HG03060 (cell line): ENCODE data around the gene NPAS1.
"Not testable (repeated sequence)": the region's sequence is repeated elsewhere in the genome, so short reads cannot be mapped to it uniquely, and the experiment has no call there.

Source experiments
- ATAC-seq: cut with Tn5 transposase; IDR thresholded peaks from one replicate; pipeline ENCODE4 v1.9.1; 2021; ENCODE audit warnings: low read depth, moderate number of reproducible peaks; ENCODE audit not compliant: unreplicated experiment

NPAS1 gene

DNA sequence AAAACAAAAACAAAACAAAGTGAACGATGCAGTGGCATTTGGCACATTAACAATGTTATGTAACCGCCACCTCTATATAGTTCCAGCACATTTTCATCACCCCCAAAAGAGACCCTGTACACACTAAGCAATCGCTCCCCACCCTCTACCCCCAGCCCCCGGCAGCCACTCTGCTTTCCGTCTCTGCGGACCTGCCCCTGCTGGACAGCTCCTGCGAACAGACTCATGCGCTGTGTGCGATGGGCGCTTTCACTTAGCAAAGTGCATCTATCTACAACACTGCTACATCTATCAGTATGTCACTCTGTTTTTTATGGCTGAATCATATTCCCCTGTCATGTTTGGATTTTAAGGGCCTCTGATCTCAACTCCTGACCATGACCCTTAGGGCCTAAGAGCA is 53.9 kb downstream of the NPAS1 start:
- ATAC-seq, result no peak

DNA sequence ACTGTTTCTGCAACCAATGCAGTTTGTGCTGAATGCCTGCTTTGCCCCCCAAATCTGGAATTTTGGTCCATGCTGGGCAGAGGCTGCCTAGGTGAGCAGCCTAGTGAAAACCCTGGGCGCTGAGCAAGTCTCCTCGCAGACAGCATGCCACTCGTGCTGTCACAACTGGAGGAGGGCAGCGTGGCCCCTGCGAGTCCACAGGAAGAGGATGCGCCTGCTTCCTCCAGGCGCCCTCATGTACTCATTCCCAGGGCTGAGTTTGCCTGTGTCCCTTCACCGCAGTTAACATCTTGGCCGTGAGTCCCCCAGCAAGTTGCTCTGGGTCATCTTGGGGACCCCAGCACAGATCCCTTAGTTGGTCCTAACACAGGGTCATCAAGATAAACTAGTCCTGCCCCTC is 55.0 kb downstream of the NPAS1 start:
- ATAC-seq, result no peak

DNA sequence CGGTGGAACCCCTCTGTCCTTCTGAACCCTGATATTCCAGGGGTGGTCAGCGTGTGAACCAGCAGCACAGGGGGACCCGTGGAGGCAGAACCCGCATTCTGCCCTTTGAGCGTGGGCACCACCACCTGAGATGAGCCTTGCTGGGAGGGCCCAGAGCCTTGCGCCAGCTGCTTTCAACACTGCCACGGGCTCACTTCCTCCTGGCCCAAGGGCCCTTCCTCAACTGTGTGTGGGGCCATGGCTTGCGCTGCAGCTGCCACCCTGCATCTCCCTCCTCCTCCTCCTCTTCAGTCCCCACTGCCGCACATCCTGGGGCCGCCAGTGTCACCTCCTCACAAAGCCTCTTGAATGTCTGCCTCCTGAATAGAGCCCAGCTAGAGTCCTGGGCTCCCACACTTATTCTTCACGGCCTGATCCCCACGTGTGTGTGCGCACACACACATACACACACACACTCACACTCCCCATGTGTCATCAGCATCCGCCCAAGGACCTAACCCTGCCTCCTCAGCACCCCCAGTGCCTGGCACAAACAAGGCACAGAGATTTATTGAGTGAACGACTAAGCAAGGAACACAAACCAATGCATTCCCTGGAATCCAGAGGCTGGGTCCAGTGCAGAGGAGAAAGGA is 55.7 kb downstream of the NPAS1 start:
- no peak for ATAC-seq

DNA sequence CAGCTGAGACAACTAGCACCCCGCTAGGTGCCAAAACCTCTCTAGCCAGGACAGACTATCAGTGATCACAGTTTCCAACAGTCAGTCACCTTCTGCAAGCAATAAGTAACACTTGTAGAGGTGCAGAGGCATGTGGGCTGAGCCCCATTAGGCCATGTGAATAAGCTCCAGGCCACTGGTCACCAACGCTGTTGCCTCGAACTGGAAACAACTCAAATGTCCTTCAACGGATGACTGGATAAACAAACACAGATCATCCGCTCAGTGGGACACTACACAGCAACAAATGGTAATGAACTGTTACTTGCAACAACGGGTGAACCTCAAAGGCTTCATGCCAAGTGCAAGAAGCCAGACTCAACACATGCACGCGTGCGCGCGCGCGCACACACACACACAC is 56.3 kb downstream of the NPAS1 start:
- no peak for ATAC-seq

DNA sequence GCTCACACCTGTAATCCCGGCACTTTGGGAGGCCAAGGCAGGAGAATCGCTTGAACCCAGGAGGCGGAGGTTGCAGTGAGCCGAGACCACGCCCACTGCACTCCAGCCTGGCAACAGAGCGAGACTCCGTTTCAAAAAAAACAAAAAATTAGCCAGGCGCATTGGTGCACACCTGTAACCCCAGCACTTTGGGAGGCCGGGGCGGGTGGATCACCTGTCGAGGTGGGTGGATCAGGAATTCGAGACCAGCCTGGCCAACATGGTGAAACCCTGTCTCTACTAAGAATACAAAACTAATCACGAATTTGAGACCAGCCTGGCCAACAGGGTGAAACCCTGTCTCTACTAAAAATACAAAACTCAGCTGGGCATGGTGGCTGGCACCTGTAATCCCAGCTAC is 58.7 kb downstream of the NPAS1 start:
- ATAC-seq, result not testable (repeated sequence)

DNA sequence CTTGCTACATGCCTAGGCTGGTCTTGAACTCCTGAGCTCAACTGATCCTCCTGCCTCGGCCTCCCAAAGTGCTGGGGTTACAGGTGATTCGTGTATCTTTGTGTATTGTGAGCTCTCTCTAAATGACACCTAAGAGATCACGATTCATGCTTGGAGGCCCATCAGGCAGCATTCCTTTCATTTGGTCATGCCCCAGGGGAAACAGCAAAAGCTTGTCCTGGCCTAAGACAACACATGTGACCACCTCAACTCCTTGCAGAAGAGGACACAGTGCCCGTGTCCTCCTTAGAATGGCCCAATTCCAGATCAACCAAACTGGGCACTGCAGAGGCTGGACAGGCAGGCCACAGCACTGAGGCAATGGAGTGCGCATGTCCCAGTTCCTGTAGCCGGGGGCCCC is 61.5 kb downstream of the NPAS1 start:
- no peak for ATAC-seq

DNA sequence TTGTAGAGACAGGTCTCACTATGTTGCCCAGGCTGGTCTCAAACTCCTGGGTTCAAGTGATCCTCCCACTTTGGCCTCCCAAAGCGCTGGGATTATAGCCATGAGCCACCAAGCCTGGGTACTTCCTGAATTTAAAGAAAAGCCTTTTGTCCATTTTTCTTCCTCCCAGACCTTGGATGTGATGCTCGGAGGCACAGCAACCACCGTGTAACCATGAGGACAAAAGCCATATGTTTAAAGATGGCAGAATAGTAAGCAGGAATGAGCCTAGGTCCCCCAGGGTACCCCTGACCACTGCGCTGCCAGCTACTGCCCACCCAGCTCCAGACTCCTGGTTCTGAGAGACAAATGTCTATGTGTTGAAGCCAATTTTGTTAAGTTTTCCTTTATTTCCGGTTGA is 62.9 kb downstream of the NPAS1 start:
- no peak for ATAC-seq

DNA sequence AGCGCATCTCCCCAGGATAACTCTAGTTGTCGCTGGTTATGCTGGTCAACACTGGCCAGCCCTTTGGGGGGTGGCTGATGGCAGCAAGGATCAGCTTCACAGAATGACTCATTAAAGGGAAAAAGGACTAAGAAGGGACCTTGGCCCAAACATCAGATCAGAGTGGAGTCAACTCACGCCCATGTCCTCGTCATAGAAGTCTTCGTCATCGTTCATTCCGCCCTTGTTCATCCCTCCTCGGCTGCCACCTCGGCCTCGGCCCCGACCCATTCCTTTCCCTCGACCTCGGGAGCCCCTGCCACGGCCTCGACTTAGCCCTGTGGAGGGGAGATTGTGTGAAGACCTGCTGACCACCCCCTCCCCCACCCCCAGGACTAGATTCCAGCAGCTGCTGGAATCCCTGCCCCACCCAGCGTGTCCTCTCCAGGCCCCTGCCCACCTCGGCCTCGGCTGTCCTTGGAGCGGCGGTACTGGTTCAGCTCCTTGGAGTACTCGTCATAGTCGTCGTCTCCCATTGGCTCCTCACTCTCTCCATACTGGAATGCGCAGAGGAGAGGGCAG is 65.3 kb downstream of the NPAS1 start:
- ATAC-seq, result no peak

DNA sequence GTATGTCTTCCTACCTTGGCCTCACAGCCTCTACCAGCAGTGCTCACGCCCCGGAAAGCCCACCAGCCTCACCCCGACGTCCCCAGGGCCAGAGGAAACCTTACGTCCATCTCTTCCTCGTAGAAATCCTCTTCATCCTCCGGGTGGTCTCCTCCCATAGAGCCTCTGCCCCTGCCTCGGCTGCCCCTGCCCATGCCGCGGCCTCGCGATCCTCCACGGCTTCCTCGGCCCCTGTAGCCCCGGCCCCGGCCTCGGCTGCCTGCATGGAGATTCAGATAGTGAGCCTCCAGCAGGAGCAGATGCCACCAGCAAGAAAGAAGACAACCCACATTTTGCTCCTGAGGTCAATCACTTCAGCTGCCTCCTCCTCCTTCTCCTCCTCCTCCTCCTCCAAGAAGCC is 66.6 kb downstream of the NPAS1 start:
- no peak for ATAC-seq

DNA sequence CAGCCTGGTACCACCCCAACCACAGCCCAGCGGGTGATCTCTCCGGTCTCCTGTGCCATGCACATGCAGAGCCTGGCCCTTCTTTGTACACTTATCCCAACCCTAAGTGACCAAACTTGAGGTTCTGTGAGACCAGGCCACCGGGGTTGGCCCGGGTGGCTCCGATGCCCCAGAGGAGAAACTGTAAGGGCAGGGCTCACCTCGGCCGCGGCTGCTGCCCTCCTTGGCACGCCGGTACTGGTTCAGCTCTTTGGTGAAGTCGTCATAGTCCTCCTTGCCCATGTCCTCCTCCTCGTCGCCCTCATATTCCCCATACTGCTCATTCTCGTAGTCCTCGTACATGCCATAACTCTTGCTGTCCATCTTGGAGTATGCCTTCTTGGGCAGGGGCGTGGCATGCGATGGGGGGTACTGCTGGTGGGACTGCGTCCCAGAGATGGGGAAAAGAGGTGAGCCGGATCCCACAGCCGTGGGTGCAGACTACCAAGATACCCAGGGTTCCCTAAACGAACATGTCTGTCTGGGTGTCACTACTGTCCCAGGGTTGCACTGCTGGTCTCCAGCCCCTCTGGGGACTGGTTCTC is 70.2 kb downstream of the NPAS1 start:
- no peak for ATAC-seq

DNA sequence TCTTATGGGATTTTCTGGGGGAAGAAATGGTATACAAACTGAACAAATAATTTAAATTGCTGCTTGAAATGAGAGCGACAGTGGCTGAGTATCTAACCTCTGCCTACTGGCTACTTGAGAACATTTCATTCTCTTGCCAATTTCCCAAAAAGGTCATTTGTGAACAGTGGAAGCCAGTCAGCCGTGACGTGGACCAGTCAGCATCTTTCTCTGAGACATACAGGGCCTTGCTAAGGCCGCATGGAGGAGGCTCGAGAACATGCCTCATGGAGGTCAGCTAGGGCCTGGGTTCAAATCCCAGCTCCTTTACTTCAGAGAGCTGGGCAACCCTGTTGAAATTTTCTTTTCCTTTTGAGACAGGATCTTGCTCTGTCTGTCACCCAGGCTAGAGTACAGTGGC is 73.6 kb downstream of the NPAS1 start:
- ATAC-seq, result no peak

DNA sequence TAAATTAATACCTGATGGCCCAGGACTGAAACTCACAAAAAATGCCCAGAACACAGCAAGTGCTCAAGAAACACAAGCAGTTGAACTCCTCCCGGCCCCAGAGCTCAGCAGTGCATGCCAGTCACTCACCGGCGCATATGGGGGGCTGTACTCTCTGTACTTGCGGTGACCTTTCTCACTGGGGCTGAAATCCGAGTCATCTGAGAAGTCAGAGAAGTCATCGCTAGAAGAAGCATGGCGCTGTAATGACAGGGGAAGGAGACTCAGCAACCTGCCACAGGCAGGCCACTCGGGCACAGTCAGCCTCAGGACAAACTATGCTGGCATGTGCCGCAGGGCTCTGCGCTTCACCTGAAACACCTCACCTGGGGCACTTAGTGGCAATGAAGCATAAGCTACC is 74.2 kb downstream of the NPAS1 start:
- ATAC-seq, result no peak

DNA sequence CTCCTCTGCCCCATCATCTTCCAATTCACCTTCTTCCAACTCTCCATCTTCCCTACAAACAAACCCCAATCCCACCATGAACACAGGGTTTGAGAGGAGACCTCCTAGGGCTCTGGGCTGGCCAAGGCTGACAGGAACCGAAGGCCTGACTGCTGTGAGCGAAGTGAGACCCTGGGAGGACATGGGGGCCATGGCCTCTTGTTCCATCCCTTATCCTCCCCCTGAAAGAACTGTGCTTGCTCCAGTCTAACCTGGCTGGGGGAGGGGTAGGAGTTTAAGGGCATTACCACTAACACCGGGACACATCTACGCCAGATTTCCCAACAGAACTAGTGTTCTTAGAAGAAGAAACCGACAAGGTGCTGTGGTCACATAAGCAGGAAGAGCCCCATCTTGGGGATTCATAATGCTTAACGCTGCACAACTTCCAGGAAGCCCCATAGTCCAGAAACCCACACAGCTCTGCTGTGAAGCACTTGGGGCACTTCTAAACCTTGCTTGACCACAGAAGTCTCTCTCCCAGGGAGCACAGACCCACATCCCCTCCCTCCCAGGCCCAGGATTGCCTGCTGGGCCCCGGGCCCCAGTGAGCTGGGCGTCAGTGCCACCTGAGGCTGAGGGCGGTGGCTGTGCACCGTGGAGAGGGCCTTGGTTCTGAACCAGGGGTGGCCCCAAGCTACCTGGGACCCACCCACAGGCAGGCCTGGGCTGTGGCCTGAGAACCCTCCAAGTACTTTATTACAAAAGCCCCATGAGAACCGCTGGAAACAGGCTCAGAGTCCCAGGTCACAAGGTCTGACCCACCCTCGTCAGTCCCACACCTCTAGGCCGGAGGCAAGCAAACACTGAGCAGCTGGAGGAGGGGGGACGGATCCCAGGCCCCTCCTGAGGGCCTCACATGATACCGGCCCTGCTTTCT is 75.2 kb downstream of the NPAS1 start:
- no peak for ATAC-seq
